Measurements from ENCODE around the gene PREX1. TPM values are rescaled to one million over a fixed set of nuclear protein-coding genes. Genes with fewer than 3 reads are reported as not detected.

Gene PREX1
- total RNA-seq, 4 donors from 2014 or later, result 7.5 to 10.9 (median 9.1) TPM

- DNase-seq, result no peak
- TF ChIP-seq CTCF (IDR thresholded peaks at IDR 0.05 in 4 of 5, conservative IDR thresholded peaks at IDR 0.05 in 1 of 5) (no peak), POLR2A (IDR thresholded peaks at IDR 0.05) (no peak)
- Histone ChIP-seq H3K36me3 (no peaks in the 10 kb centered on the region), H3K4me3 (no peak overlapping the region), H3K27ac (no peak overlapping the region), H3K27me3 (peaks cover 0 to 6% (median 4%) of the 10 kb centered on the region in 3 donors), H3K4me1 (no peaks in the 10 kb centered on the region), H3K9me3 (no peaks in the 10 kb centered on the region)
- ATAC-seq, result no peak
- intact Hi-C loops (cut with DNase I; ENCODE audit: low total_unique reads), result no loop called here
- in situ Hi-C loops (cut with MboI; ENCODE audit: low sequenced_read_pairs in 4 of 4), result loop anchor here in 3 of 4 donors (25.0 kb wide), 2 partner anchors 819 to 1419 kb away; partner anchors contain the start of gene SULF2 (in 1 of the 3)
Observed at GRCh38 chr20:48606172-48606840, 221.5 kb downstream of the PREX1 start.

- H3K27me3 ChIP-seq, result peaks cover 0 to 6% (median 4%) of the 10 kb centered on the region in 3 donors
- intact Hi-C loops (cut with DNase I; ENCODE audit: low total_unique reads), result no loop called here
- no peaks in the 10 kb centered on the region for H3K36me3 ChIP-seq
- no peak for TF ChIP-seq CTCF (IDR thresholded peaks at IDR 0.05 in 4 of 5, conservative IDR thresholded peaks at IDR 0.05 in 1 of 5)
- TF ChIP-seq POLR2A (IDR thresholded peaks at IDR 0.05), result no peak
- DNase-seq, result no peak
- no peak overlapping the region for H3K4me3 ChIP-seq
- ATAC-seq, result no peak
- H3K4me1 ChIP-seq, result no peaks in the 10 kb centered on the region
- H3K9me3 ChIP-seq, result no peaks in the 10 kb centered on the region
- in situ Hi-C loops (cut with MboI; ENCODE audit: low sequenced_read_pairs in 4 of 4), result loop anchor here in 3 of 4 donors (25.0 kb wide), 2 partner anchors 818 to 1418 kb away; partner anchors contain the start of gene SULF2 (in 1 of the 3)
- no peak overlapping the region for H3K27ac ChIP-seq
Observed at GRCh38 chr20:48605364-48606171, 222.2 kb downstream of the PREX1 start.

DNA sequence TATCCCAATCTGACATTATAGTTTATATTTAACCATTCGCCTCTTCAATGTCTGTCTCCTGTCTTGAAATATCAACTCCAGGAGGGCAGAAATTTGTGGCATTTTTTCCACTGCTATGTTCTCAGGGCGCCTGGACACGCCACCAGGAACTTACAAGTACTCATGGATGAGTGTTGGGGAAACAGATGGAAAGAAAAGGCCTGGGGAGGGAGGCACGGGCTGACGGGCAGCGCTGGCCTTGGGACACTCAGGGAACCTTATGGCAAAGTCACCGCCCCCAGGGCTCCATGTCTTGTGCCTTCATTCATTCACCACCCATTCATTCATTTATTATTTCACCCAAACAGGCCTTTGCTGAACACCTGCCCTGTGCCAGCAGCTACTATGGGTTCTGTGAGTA lies 222.9 kb downstream of the PREX1 start:
- Histone ChIP-seq H3K9me3 (no peaks in the 10 kb centered on the region), H3K36me3 (no peaks in the 10 kb centered on the region), H3K4me1 (no peaks in the 10 kb centered on the region), H3K4me3 (no peak overlapping the region), H3K27me3 (peaks cover 0 to 6% (median 4%) of the 10 kb centered on the region in 3 donors), H3K27ac (no peak overlapping the region)
- TF ChIP-seq POLR2A (IDR thresholded peaks at IDR 0.05) (no peak), CTCF (IDR thresholded peaks at IDR 0.05 in 4 of 5, conservative IDR thresholded peaks at IDR 0.05 in 1 of 5) (no peak)
- in situ Hi-C loops (cut with MboI; ENCODE audit: low sequenced_read_pairs in 4 of 4), result loop anchor here in 3 of 4 donors (25.0 kb wide), 2 partner anchors 818 to 1418 kb away; partner anchors contain the start of gene SULF2 (in 1 of the 3)
- no peak for DNase-seq
- ATAC-seq, result no peak
- intact Hi-C loops (cut with DNase I; ENCODE audit: low total_unique reads), result no loop called here

DNA sequence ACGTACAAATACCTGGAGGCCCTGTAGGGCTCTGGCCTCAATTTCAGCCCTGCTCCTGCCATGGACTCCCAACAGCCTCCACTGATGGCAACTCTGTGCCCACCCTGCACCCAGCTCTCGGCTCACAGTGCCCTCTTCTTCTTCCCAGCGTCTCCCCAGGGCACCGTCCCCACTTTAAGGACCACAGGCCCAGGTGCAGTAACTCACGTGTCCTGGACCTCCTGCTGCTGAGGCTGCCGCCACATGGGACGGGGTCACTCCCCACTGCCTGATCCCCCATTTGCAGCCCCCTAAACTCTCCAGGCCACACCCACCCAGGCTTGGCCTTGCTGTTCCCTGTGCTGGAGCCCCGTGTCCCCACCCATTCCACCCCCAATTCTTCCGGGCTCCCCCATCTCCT lies 223.4 kb downstream of the PREX1 start:
- H3K36me3 ChIP-seq, result no peaks in the 10 kb centered on the region
- H3K4me1 ChIP-seq, result no peaks in the 10 kb centered on the region
- no peak overlapping the region for H3K4me3 ChIP-seq
- ATAC-seq (no peak), DNase-seq (no peak)
- no peak overlapping the region for H3K27ac ChIP-seq
- in situ Hi-C loops (cut with MboI; ENCODE audit: low sequenced_read_pairs in 4 of 4), result loop anchor here in 3 of 4 donors (25.0 kb wide), 2 partner anchors 817 to 1417 kb away; partner anchors contain the start of gene SULF2 (in 1 of the 3)
- H3K9me3 ChIP-seq, result no peaks in the 10 kb centered on the region
- no peak for TF ChIP-seq CTCF (IDR thresholded peaks at IDR 0.05 in 4 of 5, conservative IDR thresholded peaks at IDR 0.05 in 1 of 5)
- no peak for TF ChIP-seq POLR2A (IDR thresholded peaks at IDR 0.05)
- intact Hi-C loops (cut with DNase I; ENCODE audit: low total_unique reads), result no loop called here
- H3K27me3 ChIP-seq, result peaks cover 0 to 6% (median 4%) of the 10 kb centered on the region in 3 donors

Measured in gastrocnemius medialis (tissue), 4 donors.